Tibial nerve (tissue), 4 donors: ENCODE data around the gene ZBTB21. TPM values are rescaled to one million over a fixed set of nuclear protein-coding genes. Genes with fewer than 3 reads are reported as not detected.
"Not testable (repeated sequence)": the region's sequence is repeated elsewhere in the genome, so short reads cannot be mapped to it uniquely, and the experiment has no call there.

Experiments used
- DNase-seq, 2 donors: peaks; one replicate each; pipeline ENCODE4 v3.0.0-alpha.2; 2019; ENCODE audit warnings: low spot score in 2 of 2
- H3K27ac ChIP-seq, 4 donors: fragments of 200-600 bp; sonication (generic) in 3 of 4; one replicate each; pipeline ENCODE4 v1.5.1; 2017 to 2019; ENCODE audit warnings: mild to moderate bottlenecking in 1 of 4
- H3K27me3 ChIP-seq, 2 donors: fragments of 200-600 bp; sonication (generic) in 1 of 2; one replicate each; pipeline versions ENCODE4 v1.5.1 to v1.6.0; 2017 to 2019
- H3K36me3 ChIP-seq, 3 donors: fragments of 200-600 bp; sonication (generic); one replicate each; pipeline ENCODE4 v1.5.1; 2018 to 2019
- H3K4me1 ChIP-seq, 4 donors: fragments of 200-600 bp; sonication (generic) in 3 of 4; one replicate each; pipeline ENCODE4 v1.5.1; 2017 to 2019
- H3K4me3 ChIP-seq, 4 donors: fragments of 200-600 bp; sonication (generic) in 3 of 4; one replicate each; pipeline ENCODE4 v1.5.1; 2017 to 2019; ENCODE audit warnings: mild to moderate bottlenecking in 1 of 4, moderate library complexity in 1 of 4
- H3K9me3 ChIP-seq, 4 donors: fragments of 200-600 bp; sonication (generic) in 3 of 4; one replicate each; pipeline ENCODE4 v1.5.1; 2017 to 2019
- EP300 ChIP-seq, 2 donors: sonication (generic); formaldehyde crosslinking; IDR thresholded peaks; one replicate each; pipeline ENCODE4 v1.6.1; 2017; ENCODE audit warnings: antibody characterized with exemption in 2 of 2, mild to moderate bottlenecking in 1 of 2
- POLR2A ChIP-seq, 2 donors: fragments of 450-650 bp; IDR thresholded peaks; one replicate each; pipeline ENCODE4 v1.6.1; 2017; ENCODE audit warnings: antibody characterized with exemption in 2 of 2, mild to moderate bottlenecking in 2 of 2, moderate library complexity in 2 of 2
- WGBS, 2 donors: methylation state at CpG; one replicate each; pipeline ENCODE4 v1.1.5; 2018; 5-methylcytosine and 5-hydroxymethylcytosine counted together
- total RNA-seq, 4 donors: library from RNA; depleted of rRNA; stranded (reverse); fragments of >200 nt; gene quantifications; one replicate each; pipeline ENCODE4 v1.1.0, GENCODE V29; 2016
- TF ChIP-seq, protein P1 (sequence below), 5 experiments: fragments of 200-600 bp in 3 of 5; fragments of 450-650 bp in 2 of 5; sonication (generic) in 3 of 5; IDR thresholded peaks; one replicate each; pipeline ENCODE4 v1.5.1; 2016 to 2019; ENCODE audit warnings: antibody characterized with exemption in 5 of 5, mild to moderate bottlenecking in 3 of 5, moderate library complexity in 2 of 5

Gene ZBTB21
- total RNA-seq, 4 donors from 2014 or later: 9.4 to 13.8 (median 10.6) TPM

DNA sequence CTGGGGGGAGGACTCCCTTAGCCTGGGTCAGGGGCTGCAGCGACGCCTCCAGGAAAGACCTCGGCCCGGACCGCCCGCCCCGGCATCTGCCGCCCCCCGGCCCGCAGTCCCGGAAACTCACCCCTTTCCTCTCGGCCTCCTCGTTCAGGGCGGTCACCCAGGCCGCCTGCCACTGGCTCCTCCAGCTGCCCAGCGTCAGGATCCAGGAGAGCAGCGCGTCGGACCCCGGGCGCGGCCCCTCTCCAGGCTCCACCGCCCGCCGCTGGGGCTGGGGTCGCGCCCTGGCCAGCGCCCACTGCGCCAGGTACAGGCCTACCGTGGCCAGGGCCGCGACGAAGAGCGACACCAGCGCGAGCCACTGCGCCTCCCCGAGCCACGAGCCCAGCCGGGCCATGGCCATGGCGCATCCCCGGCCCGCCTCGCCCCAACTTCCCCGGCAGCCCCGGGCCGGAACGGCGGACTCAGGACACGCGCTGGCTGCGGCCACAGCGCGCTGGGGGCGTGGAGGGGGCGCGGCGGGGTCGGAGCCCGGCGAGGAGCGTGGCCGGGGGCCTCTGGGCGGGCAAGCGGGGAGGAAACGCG lies 56.8 kb downstream of the ZBTB21 start:
- Histone ChIP-seq H3K36me3 (no peaks in the 10 kb centered on the region), H3K27me3 (no peaks in the 10 kb centered on the region), H3K9me3 (no peaks in the 10 kb centered on the region), H3K4me3 (peak overlapping the region; percentile 69 to 91 (median 78)), H3K4me1 (peaks cover 0 to 67% (median 22%) of the 10 kb centered on the region in 4 donors), H3K27ac (peak overlapping the region; percentile 70 to 84 (median 77))
- DNase-seq: no peak
- TF ChIP-seq POLR2A (IDR thresholded peaks at IDR 0.05) (no peak), EP300 (IDR thresholded peaks at IDR 0.05) (no peak)
- TF ChIP-seq, protein P1, sequence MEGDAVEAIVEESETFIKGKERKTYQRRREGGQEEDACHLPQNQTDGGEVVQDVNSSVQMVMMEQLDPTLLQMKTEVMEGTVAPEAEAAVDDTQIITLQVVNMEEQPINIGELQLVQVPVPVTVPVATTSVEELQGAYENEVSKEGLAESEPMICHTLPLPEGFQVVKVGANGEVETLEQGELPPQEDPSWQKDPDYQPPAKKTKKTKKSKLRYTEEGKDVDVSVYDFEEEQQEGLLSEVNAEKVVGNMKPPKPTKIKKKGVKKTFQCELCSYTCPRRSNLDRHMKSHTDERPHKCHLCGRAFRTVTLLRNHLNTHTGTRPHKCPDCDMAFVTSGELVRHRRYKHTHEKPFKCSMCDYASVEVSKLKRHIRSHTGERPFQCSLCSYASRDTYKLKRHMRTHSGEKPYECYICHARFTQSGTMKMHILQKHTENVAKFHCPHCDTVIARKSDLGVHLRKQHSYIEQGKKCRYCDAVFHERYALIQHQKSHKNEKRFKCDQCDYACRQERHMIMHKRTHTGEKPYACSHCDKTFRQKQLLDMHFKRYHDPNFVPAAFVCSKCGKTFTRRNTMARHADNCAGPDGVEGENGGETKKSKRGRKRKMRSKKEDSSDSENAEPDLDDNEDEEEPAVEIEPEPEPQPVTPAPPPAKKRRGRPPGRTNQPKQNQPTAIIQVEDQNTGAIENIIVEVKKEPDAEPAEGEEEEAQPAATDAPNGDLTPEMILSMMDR (IDR thresholded peaks at IDR 0.05): no peak
- WGBS, 2 donors: 0 to 2% methylated on average over 11 to 29 of the region's 67 CpGs

DNA sequence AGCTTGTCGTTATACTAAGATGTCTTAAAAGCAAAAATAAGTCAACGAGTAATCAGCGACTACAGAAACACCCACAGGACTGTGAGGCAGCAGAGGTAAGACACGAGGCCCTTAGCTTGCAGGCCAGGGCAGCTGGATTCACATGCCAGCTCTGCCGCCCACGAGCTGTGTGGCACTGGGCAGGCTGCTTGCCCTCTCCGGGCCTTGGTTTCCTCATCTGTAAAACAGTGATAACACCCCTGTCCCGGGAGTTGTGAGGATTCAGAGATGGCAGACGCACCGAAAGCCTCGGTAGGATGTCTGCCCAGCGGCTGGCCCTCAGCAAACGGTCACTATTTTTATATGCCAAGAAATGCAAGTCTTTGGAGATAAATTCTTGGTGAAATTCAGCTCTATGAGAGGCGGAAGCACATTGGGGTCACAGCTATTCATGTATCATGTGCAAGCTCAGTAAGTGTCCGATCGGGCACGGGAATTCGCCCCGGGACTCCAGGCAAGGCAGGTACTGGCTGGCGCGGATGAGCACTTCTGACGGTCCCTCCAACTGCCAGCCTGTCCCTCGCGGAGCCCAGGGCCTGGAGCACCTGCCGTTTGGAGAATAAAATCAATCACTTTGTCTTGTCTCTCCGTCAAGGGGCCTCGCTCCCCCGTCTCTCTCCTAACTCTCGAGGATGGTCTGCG lies 57.5 kb downstream of the ZBTB21 start:
- 28 to 39% methylated on average over 29 to 30 of the region's 30 CpGs for WGBS, 2 donors
- no peak for DNase-seq
- H3K4me1 ChIP-seq: peaks cover 0 to 67% (median 21%) of the 10 kb centered on the region in 4 donors

DNA sequence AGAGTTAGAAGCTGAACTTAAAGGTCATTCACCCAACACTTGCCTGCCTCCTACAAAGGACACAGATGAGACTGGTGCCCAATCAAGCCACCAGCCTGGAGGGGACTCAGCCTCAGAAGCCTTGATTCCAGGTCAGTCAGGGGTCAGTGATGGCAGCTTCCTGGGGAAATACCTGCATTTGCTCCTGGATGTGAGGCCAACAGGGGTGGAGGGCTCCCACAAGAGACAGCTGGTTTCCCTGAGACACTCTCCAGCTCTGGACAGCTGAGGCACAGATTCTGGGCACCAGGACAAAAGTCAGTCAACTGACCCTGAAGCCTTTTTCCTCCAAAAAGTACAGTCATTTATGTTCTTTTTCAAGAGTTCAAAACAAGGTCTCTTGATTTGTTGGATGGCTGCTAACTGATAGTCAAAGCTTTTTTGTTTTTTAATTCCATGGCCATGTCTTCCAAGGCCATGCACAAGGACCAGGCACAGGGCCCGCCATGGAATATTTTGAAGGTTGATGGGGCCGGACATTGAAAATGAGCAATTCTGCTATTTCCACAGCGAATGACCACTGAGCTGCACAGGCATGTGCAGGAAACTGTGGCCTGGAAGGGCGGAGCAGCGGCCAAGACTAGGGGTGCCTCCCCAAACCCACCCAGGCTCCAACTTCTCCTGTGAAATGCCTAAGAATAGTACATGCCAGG lies 58.1 kb downstream of the ZBTB21 start:
- H3K4me3 ChIP-seq: peak overlapping the region; percentile 69 to 91 (median 78)
- no peaks in the 10 kb centered on the region for H3K9me3 ChIP-seq
- H3K27ac ChIP-seq: peak overlapping the region in 3 of 4 donors; percentile 23 to 84 (median 81)
- H3K27me3 ChIP-seq: no peaks in the 10 kb centered on the region
- H3K4me1 ChIP-seq: peaks cover 0 to 67% (median 23%) of the 10 kb centered on the region in 4 donors
- no peaks in the 10 kb centered on the region for H3K36me3 ChIP-seq
- TF ChIP-seq POLR2A (IDR thresholded peaks at IDR 0.05): no peak
- DNase-seq: no peak
- 73 to 77% methylated on average over 5 of the region's 5 CpGs for WGBS, 2 donors

More for the DNA sequence above, 57.5 kb downstream of the ZBTB21 start:
- Histone ChIP-seq H3K36me3 (no peaks in the 10 kb centered on the region), H3K27ac (peak overlapping the region; percentile 70 to 84 (median 77)), H3K27me3 (no peaks in the 10 kb centered on the region), H3K9me3 (no peaks in the 10 kb centered on the region), H3K4me3 (peak overlapping the region; percentile 69 to 91 (median 78))
- no peak for TF ChIP-seq POLR2A (IDR thresholded peaks at IDR 0.05)

DNA sequence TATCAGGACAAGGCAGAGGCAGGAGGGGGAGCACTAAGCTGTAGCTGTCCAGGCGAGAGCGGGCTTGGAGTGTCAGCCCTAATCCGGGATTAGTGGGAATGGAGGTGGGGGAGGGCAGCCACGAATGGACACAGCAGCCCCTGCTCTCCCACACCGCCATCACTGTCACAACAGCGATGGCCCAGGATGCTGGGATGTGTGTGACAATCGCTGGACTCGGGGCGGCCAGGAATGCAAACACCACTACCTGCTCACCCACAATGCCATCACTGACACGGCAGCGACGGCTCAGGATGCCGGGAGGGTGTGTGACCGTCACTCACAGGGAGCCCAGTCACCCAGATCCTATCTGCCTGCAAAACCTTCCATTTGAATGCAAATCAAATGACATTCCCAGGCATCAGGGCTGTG lies 59.2 kb downstream of the ZBTB21 start:
- Histone ChIP-seq H3K27me3 (no peaks in the 10 kb centered on the region), H3K36me3 (no peaks in the 10 kb centered on the region), H3K4me3 (no peak overlapping the region), H3K27ac (peak overlapping the region in 1 of 4 donors; percentile 84), H3K4me1 (peaks cover 0 to 70% (median 26%) of the 10 kb centered on the region in 4 donors), H3K9me3 (no peaks in the 10 kb centered on the region)
- 88 to 89% methylated on average over 14 of the region's 14 CpGs for WGBS, 2 donors
- TF ChIP-seq EP300 (IDR thresholded peaks at IDR 0.05) (no peak), POLR2A (IDR thresholded peaks at IDR 0.05) (no peak)
- TF ChIP-seq, protein P1 (IDR thresholded peaks at IDR 0.05): no peak
- DNase-seq: no peak

DNA sequence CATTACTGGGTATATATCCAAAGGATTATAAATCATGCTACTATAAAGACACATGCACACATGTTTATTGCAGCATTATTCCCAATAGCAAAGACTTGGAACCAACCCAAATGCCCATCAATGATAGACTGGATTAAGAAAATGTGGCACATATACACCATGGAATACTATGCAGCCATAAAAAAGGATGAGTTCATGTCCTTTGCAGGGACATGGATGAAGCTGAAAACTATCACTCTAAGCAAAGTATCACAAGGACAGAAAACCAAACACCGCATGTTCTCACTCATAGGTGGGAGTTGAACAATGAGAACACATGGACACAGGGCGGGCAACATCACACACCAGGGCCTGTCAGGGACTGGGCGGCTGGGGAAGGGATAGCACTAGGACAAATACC lies 60.5 kb downstream of the ZBTB21 start:
- H3K4me1 ChIP-seq: peaks cover 0 to 70% (median 26%) of the 10 kb centered on the region in 4 donors
- H3K9me3 ChIP-seq, H3K36me3 ChIP-seq, H3K27ac ChIP-seq, H3K27me3 ChIP-seq, H3K4me3 ChIP-seq, DNase-seq: not testable (repeated sequence)
- 96 to 99% methylated on average over 3 of the region's 3 CpGs for WGBS, 2 donors

DNA sequence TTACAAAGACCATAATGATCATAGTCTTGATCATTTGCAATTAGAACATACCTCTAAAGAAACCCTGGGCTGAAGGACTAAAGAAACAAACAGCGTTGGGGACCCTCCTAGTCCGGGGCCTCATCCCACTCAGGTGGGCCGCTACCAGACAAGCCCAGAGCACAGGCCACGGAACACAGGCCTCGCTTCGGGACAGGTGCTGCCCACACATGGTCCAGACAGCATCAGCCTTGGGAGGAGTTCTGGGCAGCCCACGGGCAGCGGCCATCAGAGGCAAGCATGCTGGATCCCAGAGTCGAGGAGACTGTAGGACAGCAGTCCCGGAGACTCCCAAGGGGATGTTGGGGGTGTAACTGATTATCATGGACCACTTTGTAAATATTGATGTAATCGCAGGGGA lies 61.3 kb downstream of the ZBTB21 start:
- Histone ChIP-seq H3K4me3 (no peak overlapping the region), H3K27ac (peak overlapping the region in 2 of 4 donors; percentile 61 to 73), H3K9me3 (no peaks in the 10 kb centered on the region), H3K36me3 (no peaks in the 10 kb centered on the region), H3K27me3 (no peaks in the 10 kb centered on the region), H3K4me1 (peaks cover 0 to 67% (median 26%) of the 10 kb centered on the region in 4 donors)
- no peak for TF ChIP-seq EP300 (IDR thresholded peaks at IDR 0.05)
- TF ChIP-seq POLR2A (IDR thresholded peaks at IDR 0.05): no peak
- TF ChIP-seq, protein P1 (IDR thresholded peaks at IDR 0.05): no peak
- WGBS, 2 donors: 87 to 91% methylated on average over 11 of the region's 11 CpGs
- DNase-seq: no peak
